K562 (cell line): ENCODE measurements around the gene SLC26A8. TPM values are rescaled to one million over a fixed set of nuclear protein-coding genes. Genes with fewer than 3 reads are reported as not detected.

Experiments used
- ATAC-seq: fragments of 200-7000 bp; cut with Tn5 transposase; 3 replicates; pipeline ENCODE4 v1.9.1; 2020; ENCODE audit warnings: moderate library complexity
- BruUV-seq: library from RNA; stranded (reverse); fragments of 400-500 nt; replicated peaks from 2 replicates; lab custom pipeline; 2021; lab: Mats Ljungman, UMichigan
- CTCF ChIA-PET: fragments of 300-600 bp; formaldehyde crosslinking; extraction: SDS; loops from one replicate; lab custom pipeline; 2021; ENCODE audit warnings: low intra/inter-chr PET ratio; lab: Yijun Ruan, JAX
- POLR2A ChIA-PET: fragments of 300-600, 350-650 bp; sonication (Branson Sonifier 250); formaldehyde crosslinking; extraction: SDS; loops from one replicate; lab custom pipeline; 2021; ENCODE audit warnings: antibody characterized with exemption, inconsistent platforms; lab: Yijun Ruan, JAX
- DNase-seq, 4 experiments: peaks; one replicate each; pipeline versions ENCODE4 v3.0.0 to v3.0.0-alpha.2; 2011 to 2018; ENCODE audit warnings: low spot score in 3 of 4, mixed read lengths in 3 of 4; ENCODE audit errors: extremely low read depth in 1 of 4
- FAIRE-seq: peaks from 2 replicates; lab custom pipeline; 2011; peaks lifted over from hg19 to GRCh38; lab: Jason Lieb, UNC
- H2AFZ ChIP-seq: 2 replicates; pipeline ENCODE4 v1.6.0; 2011; ENCODE audit warnings: low read depth, low read length, control low read depth, inconsistent platforms
- H3K27ac ChIP-seq: fragments of 200-600 bp; 3 replicates; pipeline ENCODE4 v1.8.0; 2011; ENCODE audit warnings: low read depth, mild to moderate bottlenecking, control low read depth, inconsistent platforms, low read length, moderate library complexity, mixed read lengths; ENCODE audit errors: extremely low read depth
- H3K27me3 ChIP-seq, 2 experiments: fragments of 300-600 bp in 1 of 2; 2 replicates in 1 of 2; 3 replicates in 1 of 2; pipeline versions ENCODE4 v1.6.0 to v1.8.0; 2011; ENCODE audit warnings: inconsistent platforms in 2 of 2, low read length in 2 of 2, mild to moderate bottlenecking in 1 of 2, mixed read lengths in 1 of 2, moderate library complexity in 1 of 2; ENCODE audit not compliant: control insufficient read depth in 2 of 2, insufficient read depth in 2 of 2
- H3K36me3 ChIP-seq: fragments of 300-600 bp; 3 replicates; pipeline ENCODE4 v1.8.0; 2011; ENCODE audit warnings: mild to moderate bottlenecking, low read length, inconsistent platforms; ENCODE audit not compliant: control insufficient read depth, insufficient read depth
- H3K4me1 ChIP-seq, 2 experiments: fragments of 200-600 bp in 1 of 2; replicated peaks in 1 of 2; 2 replicates in 1 of 2; 3 replicates in 1 of 2; pipeline versions ENCODE4 v1.5.1 to v1.8.0; 2011; ENCODE audit warnings: inconsistent platforms in 2 of 2, low read length in 2 of 2, mild to moderate bottlenecking in 1 of 2, mixed read lengths in 1 of 2, moderate library complexity in 1 of 2; ENCODE audit not compliant: control insufficient read depth in 2 of 2, insufficient read depth in 2 of 2
- H3K4me2 ChIP-seq: 2 replicates; pipeline ENCODE4 v1.6.1; 2011; ENCODE audit warnings: low read length, control low read depth, inconsistent platforms, mixed read lengths; ENCODE audit not compliant: insufficient read depth
- H3K4me3 ChIP-seq: fragments of 200-600 bp; sonication (generic), shearing (Covaris generic); 2 replicates; pipeline ENCODE4 v1.5.1; 2016; ENCODE audit warnings: control low read depth, inconsistent platforms
- H3K79me2 ChIP-seq: fragments of 200-600 bp; 3 replicates; pipeline ENCODE4 v1.8.0; 2011; ENCODE audit warnings: low read length, inconsistent platforms; ENCODE audit not compliant: control insufficient read depth, insufficient read depth
- H3K9ac ChIP-seq, 2 experiments: 2 replicates each; pipeline versions ENCODE4 v1.6.0 to v1.6.1; 2011; ENCODE audit warnings: low read depth in 2 of 2, low read length in 2 of 2, control low read depth in 1 of 2, inconsistent platforms in 1 of 2, mild to moderate bottlenecking in 1 of 2, mixed read lengths in 1 of 2; ENCODE audit not compliant: insufficient read depth in 1 of 2
- H3K9me1 ChIP-seq: one replicate; pipeline ENCODE4 v1.6.0; 2011; ENCODE audit warnings: inconsistent platforms, mild to moderate bottlenecking, low read length, moderate library complexity; ENCODE audit not compliant: control insufficient read depth, insufficient read depth
- H3K9me3 ChIP-seq: replicated peaks from 2 replicates; pipeline ENCODE4 v1.5.1; 2011; ENCODE audit warnings: low read depth, low read length, inconsistent platforms; ENCODE audit not compliant: control insufficient read depth, insufficient read depth
- H4K20me1 ChIP-seq: replicated peaks from 2 replicates; pipeline ENCODE4 v1.6.1; 2011; ENCODE audit warnings: low read length, inconsistent platforms, mixed read lengths; ENCODE audit not compliant: control insufficient read depth, insufficient read depth
- ZBTB40 ChIP-seq, 2 experiments: fragments of 450-650 bp in 1 of 2; sonication (generic) in 1 of 2; formaldehyde crosslinking in 1 of 2; IDR thresholded peaks; 2 replicates each; pipeline versions ENCODE4 v1.7.1 to v1.9.0; 2016 to 2022; ENCODE audit warnings: inconsistent platforms in 1 of 2, mild to moderate bottlenecking in 1 of 2, missing genetic modification reagents in 1 of 2
- ZNF316 ChIP-seq: fragments of 450-650 bp; IDR thresholded peaks from 2 replicates; pipeline ENCODE4 v1.6.1; 2016
- ZNF644 ChIP-seq: fragments of 200-800 bp; sonication (Bioruptor generic); IDR thresholded peaks from 2 replicates; pipeline ENCODE4 v1.6.1; 2016; ENCODE audit warnings: low read depth, missing genetic modification characterization, missing compliant biosample characterization
- WGBS: fragments of 100-300 bp; shearing (Covaris generic); methylation state at CpG from one replicate; pipeline ENCODE4 v1.1.6; 2016; ENCODE audit warnings: low coverage, mixed read lengths; ENCODE audit not compliant: insufficient coverage; ENCODE audit errors: missing lambda C conversion rate; 5-methylcytosine and 5-hydroxymethylcytosine counted together
- in situ Hi-C: fragments of 300-500 bp; cut with MboI; formaldehyde crosslinking; loops from 4 replicates; pipeline ENCODE4 v1.15.0; 2018; ENCODE audit warnings: inconsistent platforms, mixed read lengths
- intact Hi-C: fragments of 100-400 bp; cut with micrococcal nuclease; formaldehyde crosslinking; loops from 2 replicates; pipeline ENCODE4 v1.14.2; 2022
- polyA plus RNA-seq, 8 experiments: library from polyadenylated mRNA; depleted of rRNA in 4 of 8; stranded (reverse) in 5 of 8; unstranded in 3 of 8; fragments of >200 nt; fragmentation: Nextera tagmentation in 2 of 8; fragmentation: Illumina TruSeq in 1 of 8; extraction: Ambion mirVana in 2 of 8; extraction: Trizol in 1 of 8; gene quantifications; 2 replicates each; pipeline versions ENCODE4 v1.2.1 to v1.2.3, GENCODE V29; 2011 to 2014; ENCODE audit warnings: inconsistent platforms in 1 of 8, missing spikeins in 1 of 8
- total RNA-seq, 7 experiments: library from RNA; depleted of rRNA in 6 of 7; stranded (reverse); fragments of >200 nt in 6 of 7; fragmentation: Illumina TruSeq in 2 of 7; extraction: Trizol in 2 of 7; gene quantifications; 2 replicates each; pipeline versions ENCODE4 v1.2.1 to v1.2.3, GENCODE V29; 2011 to 2021; ENCODE audit warnings: low replicate concordance in 1 of 7

Gene SLC26A8
- total and polyA plus RNA-seq, 9 of the 15 experiments (the other 6 are each of a cell fraction or from before 2014, with no cell fraction given), result not detected

- H3K9me3 ChIP-seq, result no peaks in the 10 kb centered on the region
- H4K20me1 ChIP-seq, result no peaks in the 10 kb centered on the region; the same call in 1 of the 2 replicates
- no peak overlapping the region for H3K9ac ChIP-seq
- in situ Hi-C loops (no loop called here), intact Hi-C loops (no loop called here)
- ChIA-PET POLR2A (interaction anchor here (0.6 to 1.3 kb wide), 4 partner anchors 8 to 190 kb away, joined by 3 to 5 read pairs (median 4); no protein-coding TSS in a partner anchor), CTCF (no interaction called here)
- peaks cover 34 to 45% of the 10 kb centered on the region in 2 experiments for H3K27me3 ChIP-seq
- no peak overlapping the region for H3K27ac ChIP-seq
- H3K79me2 ChIP-seq, result no peaks in the 10 kb centered on the region
- no peak overlapping the region for H2AFZ ChIP-seq
- no peak for DNase-seq
- no peak for FAIRE-seq
- H3K4me3 ChIP-seq, result no peak overlapping the region
- WGBS, result 0% methylated on average over 2 of the region's 2 CpGs
- no peak for TF ChIP-seq ZBTB40 (IDR thresholded peaks at IDR 0.05)
- no peak for TF ChIP-seq ZBTB40 (CRISPR knock-in tag; IDR thresholded peaks at IDR 0.05)
- no peak for TF ChIP-seq ZNF644 (tag)
- TF ChIP-seq ZNF316, result 0 out of 2 replicates have a peak, but pooled peaks have one; percentile 5
- H3K4me2 ChIP-seq, result no peak overlapping the region
- no TSS peak for BruUV-seq
- peak; percentile 47; the same call in 1 of the 3 replicates for ATAC-seq
- H3K9me1 ChIP-seq, result no peaks in the 10 kb centered on the region
- H3K4me1 ChIP-seq, result no peaks in the 10 kb centered on the region
- no peaks in the 10 kb centered on the region for H3K36me3 ChIP-seq
Observed at GRCh38 chr6:35960187-35960586, 64.3 kb downstream of the SLC26A8 start.
